ENCODE measurements around the gene ZNF507. TPM values are rescaled to one million over a fixed set of nuclear protein-coding genes. Genes with fewer than 3 reads are reported as not detected.

ZNF507 gene
- total RNA-seq, 1 donor from 2014 or later = 22.4 TPM

DNA sequence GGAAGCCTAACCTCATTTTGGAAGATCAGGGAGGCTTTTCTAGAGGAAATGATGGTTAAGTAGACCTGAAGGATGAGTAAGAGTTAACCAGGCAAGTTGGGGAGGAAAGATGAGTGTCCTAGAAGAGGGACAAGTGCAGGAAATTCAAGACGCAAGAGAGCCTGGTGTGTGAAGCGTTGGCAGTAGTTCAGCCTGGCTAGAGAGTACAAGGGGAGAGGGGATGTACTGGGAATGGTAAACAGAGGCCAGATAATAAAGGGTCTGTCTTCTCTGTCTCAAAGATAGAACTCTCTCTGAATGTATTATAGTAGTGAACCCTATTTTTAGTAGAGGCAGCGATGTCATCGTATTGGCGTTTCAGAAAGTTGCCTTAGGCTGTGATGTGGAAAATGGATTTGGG, 69.8 kb downstream of the ZNF507 start:
- H3K9me3 Mint-ChIP-seq (ENCODE audit: unreplicated experiment) = no peaks in the 10 kb centered on the region

DNA sequence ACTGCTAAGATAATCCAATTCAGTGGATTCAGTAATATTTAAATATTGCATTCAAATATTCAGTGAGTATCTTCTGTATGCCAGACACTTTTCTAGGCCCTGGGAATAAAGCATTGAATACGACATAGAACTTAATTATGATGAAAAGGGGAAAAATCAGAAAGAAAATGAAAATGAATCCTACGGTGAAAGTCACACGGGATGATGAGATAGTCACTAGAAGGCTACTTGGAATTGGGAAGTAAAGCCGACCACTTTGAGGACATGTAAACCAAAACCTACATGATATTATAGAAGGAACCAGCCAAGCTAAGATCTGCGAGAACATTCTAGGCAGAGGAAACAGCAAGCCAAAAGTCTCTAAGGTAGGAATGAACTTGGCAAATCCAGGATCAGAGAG, 70.3 kb downstream of the ZNF507 start:
- no peaks in the 10 kb centered on the region for H3K9me3 Mint-ChIP-seq (ENCODE audit: unreplicated experiment)
- no peak overlapping the region for H3K4me3 Mint-ChIP-seq (ENCODE audit: unreplicated experiment)
- H3K27me3 Mint-ChIP-seq (ENCODE audit: unreplicated experiment) = no peaks in the 10 kb centered on the region
- H3K4me1 Mint-ChIP-seq (ENCODE audit: unreplicated experiment) = peaks cover 5% of the 10 kb centered on the region
- peaks cover 45% of the 10 kb centered on the region for H3K36me3 Mint-ChIP-seq (ENCODE audit: unreplicated experiment)
- TF ChIP-seq, protein P1, sequence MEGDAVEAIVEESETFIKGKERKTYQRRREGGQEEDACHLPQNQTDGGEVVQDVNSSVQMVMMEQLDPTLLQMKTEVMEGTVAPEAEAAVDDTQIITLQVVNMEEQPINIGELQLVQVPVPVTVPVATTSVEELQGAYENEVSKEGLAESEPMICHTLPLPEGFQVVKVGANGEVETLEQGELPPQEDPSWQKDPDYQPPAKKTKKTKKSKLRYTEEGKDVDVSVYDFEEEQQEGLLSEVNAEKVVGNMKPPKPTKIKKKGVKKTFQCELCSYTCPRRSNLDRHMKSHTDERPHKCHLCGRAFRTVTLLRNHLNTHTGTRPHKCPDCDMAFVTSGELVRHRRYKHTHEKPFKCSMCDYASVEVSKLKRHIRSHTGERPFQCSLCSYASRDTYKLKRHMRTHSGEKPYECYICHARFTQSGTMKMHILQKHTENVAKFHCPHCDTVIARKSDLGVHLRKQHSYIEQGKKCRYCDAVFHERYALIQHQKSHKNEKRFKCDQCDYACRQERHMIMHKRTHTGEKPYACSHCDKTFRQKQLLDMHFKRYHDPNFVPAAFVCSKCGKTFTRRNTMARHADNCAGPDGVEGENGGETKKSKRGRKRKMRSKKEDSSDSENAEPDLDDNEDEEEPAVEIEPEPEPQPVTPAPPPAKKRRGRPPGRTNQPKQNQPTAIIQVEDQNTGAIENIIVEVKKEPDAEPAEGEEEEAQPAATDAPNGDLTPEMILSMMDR (IDR thresholded peaks at IDR 0.05) = no peak
- peak overlapping the region; percentile 21 for H3K27ac Mint-ChIP-seq (ENCODE audit: unreplicated experiment)
- DNase-seq (ENCODE audit: extremely low spot score, unreplicated experiment) = no peak

More for the DNA sequence above, 69.8 kb downstream of the ZNF507 start:
- no peak overlapping the region for H3K4me3 Mint-ChIP-seq (ENCODE audit: unreplicated experiment)
- H3K4me1 Mint-ChIP-seq (ENCODE audit: unreplicated experiment) = peaks cover 5% of the 10 kb centered on the region
- H3K27me3 Mint-ChIP-seq (ENCODE audit: unreplicated experiment) = no peaks in the 10 kb centered on the region
- DNase-seq (ENCODE audit: extremely low spot score, unreplicated experiment) = no peak
- H3K27ac Mint-ChIP-seq (ENCODE audit: unreplicated experiment) = peak overlapping the region; percentile 21
- H3K36me3 Mint-ChIP-seq (ENCODE audit: unreplicated experiment) = peaks cover 46% of the 10 kb centered on the region
- TF ChIP-seq, protein P1 (IDR thresholded peaks at IDR 0.05) = no peak

DNA sequence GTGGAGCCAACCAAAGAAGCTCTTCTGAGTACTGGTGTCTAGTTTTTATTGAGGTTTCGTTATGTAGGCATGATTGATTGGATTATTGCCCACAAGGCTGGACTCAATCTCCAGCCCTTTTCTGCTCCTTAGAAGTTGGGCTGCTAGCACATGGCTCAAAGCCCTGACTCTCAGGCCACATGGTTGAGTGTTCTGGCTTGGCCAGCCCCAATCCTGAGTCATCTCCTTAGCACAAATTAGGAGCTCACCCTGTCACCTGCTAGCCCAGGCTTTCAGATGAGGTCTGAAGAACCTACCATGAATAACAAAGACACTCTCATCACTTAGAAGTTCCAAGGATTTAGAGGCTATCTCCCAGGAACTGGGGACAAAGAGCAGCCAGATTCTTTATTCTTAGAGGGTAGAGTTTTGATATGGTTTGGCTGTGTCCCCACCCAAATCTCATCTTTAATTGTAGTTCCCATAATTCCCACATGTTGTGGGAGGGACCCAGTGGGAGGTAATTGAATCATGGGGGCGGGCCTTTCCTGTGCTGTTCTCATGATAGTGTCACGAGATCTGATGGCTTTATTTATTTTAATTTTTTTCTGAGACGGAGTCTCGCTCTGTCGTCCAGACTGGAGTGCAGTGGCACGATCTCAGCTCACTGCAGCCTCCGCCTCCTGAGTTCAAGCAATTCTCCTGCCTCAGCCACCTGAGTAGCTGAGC, 71.5 kb downstream of the ZNF507 start:
- peaks cover 5% of the 10 kb centered on the region for H3K4me1 Mint-ChIP-seq (ENCODE audit: unreplicated experiment)
- peaks cover 43% of the 10 kb centered on the region for H3K36me3 Mint-ChIP-seq (ENCODE audit: unreplicated experiment)
- H3K27me3 Mint-ChIP-seq (ENCODE audit: unreplicated experiment) = no peaks in the 10 kb centered on the region
- H3K27ac Mint-ChIP-seq (ENCODE audit: unreplicated experiment) = no peak overlapping the region
- H3K4me3 Mint-ChIP-seq (ENCODE audit: unreplicated experiment) = no peak overlapping the region
- H3K9me3 Mint-ChIP-seq (ENCODE audit: unreplicated experiment) = no peaks in the 10 kb centered on the region
- TF ChIP-seq, protein P1 (IDR thresholded peaks at IDR 0.05) = no peak
- DNase-seq (ENCODE audit: extremely low spot score, unreplicated experiment) = no peak

DNA sequence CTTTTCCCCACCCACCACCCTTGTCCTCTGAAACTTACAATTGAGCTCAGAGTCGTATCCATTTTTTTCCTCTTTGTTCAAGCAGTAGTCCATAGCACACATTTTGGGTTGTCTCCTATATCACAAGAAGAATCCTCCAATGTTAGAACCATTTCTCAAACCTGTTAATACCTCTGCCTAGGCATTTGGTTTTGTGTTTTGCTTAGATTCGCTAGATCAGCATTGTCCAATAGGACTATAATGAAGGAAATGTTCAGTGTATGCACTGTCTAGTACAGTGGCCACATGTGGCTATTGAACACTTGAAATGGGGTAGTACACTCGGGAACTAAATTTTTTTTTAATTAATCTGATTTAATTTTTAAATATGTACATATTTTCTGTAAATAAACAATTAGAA, 72.7 kb downstream of the ZNF507 start:
- peaks cover 5% of the 10 kb centered on the region for H3K4me1 Mint-ChIP-seq (ENCODE audit: unreplicated experiment)
- TF ChIP-seq, protein P1 (IDR thresholded peaks at IDR 0.05) = no peak
- DNase-seq (ENCODE audit: extremely low spot score, unreplicated experiment) = no peak
- H3K9me3 Mint-ChIP-seq (ENCODE audit: unreplicated experiment) = no peaks in the 10 kb centered on the region
- H3K4me3 Mint-ChIP-seq (ENCODE audit: unreplicated experiment) = no peak overlapping the region
- H3K27ac Mint-ChIP-seq (ENCODE audit: unreplicated experiment) = no peak overlapping the region
- H3K27me3 Mint-ChIP-seq (ENCODE audit: unreplicated experiment) = no peaks in the 10 kb centered on the region
- peaks cover 36% of the 10 kb centered on the region for H3K36me3 Mint-ChIP-seq (ENCODE audit: unreplicated experiment)

DNA sequence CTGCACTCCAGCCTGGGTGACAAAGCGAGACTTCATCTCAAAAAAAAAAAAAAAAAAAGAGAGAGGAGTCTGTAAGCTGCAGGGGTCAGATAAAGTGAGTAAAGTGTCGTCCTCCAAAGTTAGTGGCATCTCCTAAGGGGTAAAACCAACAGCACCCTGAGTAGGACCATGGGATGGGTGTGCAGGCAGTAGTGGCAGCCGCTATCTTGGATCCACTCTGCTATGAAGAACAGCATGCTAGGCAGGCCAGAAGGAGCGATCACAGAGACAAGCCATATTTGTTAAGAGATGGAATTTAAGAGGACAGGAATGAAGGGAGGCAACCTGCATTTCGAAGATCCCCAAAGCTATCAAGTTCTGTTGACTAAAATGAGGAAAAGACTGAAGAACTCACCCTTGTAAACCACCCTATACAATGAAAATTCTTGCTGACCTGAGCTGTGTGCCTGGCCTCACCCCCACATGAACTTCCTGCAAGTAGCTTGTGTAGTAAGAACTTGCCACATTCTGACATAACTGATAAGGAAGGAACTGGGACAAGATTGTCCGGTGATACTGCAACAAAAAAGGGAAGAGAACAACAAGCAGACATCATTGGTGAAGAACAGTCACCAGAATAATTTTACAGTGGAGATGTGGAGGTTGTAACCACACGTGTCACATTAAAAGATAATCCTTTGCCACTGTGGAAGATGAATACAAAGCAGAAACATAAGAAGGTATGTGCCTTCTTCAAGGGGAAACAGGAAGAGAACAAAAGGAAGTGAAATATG, 76.4 kb downstream of the ZNF507 start:
- no peaks in the 10 kb centered on the region for H3K9me3 Mint-ChIP-seq (ENCODE audit: unreplicated experiment)
- TF ChIP-seq, protein P1 (IDR thresholded peaks at IDR 0.05) = no peak
- no peaks in the 10 kb centered on the region for H3K27me3 Mint-ChIP-seq (ENCODE audit: unreplicated experiment)
- H3K27ac Mint-ChIP-seq (ENCODE audit: unreplicated experiment) = no peak overlapping the region
- no peak overlapping the region for H3K4me3 Mint-ChIP-seq (ENCODE audit: unreplicated experiment)
- no peak for DNase-seq (ENCODE audit: extremely low spot score, unreplicated experiment)
- no peaks in the 10 kb centered on the region for H3K4me1 Mint-ChIP-seq (ENCODE audit: unreplicated experiment)
- peaks cover 19% of the 10 kb centered on the region for H3K36me3 Mint-ChIP-seq (ENCODE audit: unreplicated experiment)
